ENCODE results near the gene TRANK1.
"Not testable (repeated sequence)": the region's sequence is repeated elsewhere in the genome, so short reads cannot be mapped to it uniquely, and the experiment has no call there.

Gene TRANK1

GRCh38 chr3:36893137-36893557 lies 51.7 kb downstream of the TRANK1 start:
- no peak for DNase-seq

- no peak for DNase-seq
These were observed 52.3 kb downstream of the TRANK1 start for GRCh38 chr3:36892457-36893136.

- no peak for DNase-seq
These were observed 53.1 kb downstream of the TRANK1 start for GRCh38 chr3:36891701-36892160.

- DNase-seq: not testable (repeated sequence)
These were observed 53.8 kb downstream of the TRANK1 start for GRCh38 chr3:36891097-36891496.

- DNase-seq: no peak
These were observed 54.6 kb downstream of the TRANK1 start for GRCh38 chr3:36890261-36890660.

GRCh38 chr3:36881735-36882134 lies 63.1 kb downstream of the TRANK1 start:
- no peak for DNase-seq

- DNase-seq: not testable (repeated sequence)
These were observed 65.0 kb downstream of the TRANK1 start for GRCh38 chr3:36879842-36880241.

GRCh38 chr3:36877930-36878685 lies 66.7 kb downstream of the TRANK1 start:
- no peak for DNase-seq

- DNase-seq: no peak
These were observed 68.5 kb downstream of the TRANK1 start for GRCh38 chr3:36876181-36876936.

GRCh38 chr3:36875397-36875796 lies 69.5 kb downstream of the TRANK1 start:
- DNase-seq: no peak

GRCh38 chr3:36874424-36874823 lies 70.4 kb downstream of the TRANK1 start:
- no peak for DNase-seq

GRCh38 chr3:36871379-36872126 lies 73.3 kb downstream of the TRANK1 start:
- DNase-seq: no peak

GRCh38 chr3:36868614-36869436 lies 76.0 kb downstream of the TRANK1 start:
- peak; percentile 60 for DNase-seq

- peak; percentile 5 for DNase-seq
These were observed 77.0 kb downstream of the TRANK1 start for GRCh38 chr3:36867810-36868209.

- DNase-seq: no peak
These were observed 78.5 kb downstream of the TRANK1 start for GRCh38 chr3:36866368-36866767.

- DNase-seq: no peak
These were observed 80.4 kb downstream of the TRANK1 start for GRCh38 chr3:36864180-36865053.

GRCh38 chr3:36862076-36862755 lies 82.6 kb downstream of the TRANK1 start:
- no peak for DNase-seq

GRCh38 chr3:36859494-36859893 lies 85.4 kb downstream of the TRANK1 start:
- no peak for DNase-seq

GRCh38 chr3:36852071-36852470 lies 92.8 kb downstream of the TRANK1 start:
- no peak for DNase-seq

- DNase-seq: no peak
These were observed 94.1 kb downstream of the TRANK1 start for GRCh38 chr3:36850743-36851142.
